HepG2 (cell line): Measurements from ENCODE around the gene AP1M2. TPM values are rescaled to one million over a fixed set of nuclear protein-coding genes. Genes with fewer than 3 reads are reported as not detected.
A peak's percentile ranks its signal among the peaks of the same experiment; 100 is the strongest.

Source experiments
- ATAC-seq: fragments of 200-7000 bp; cut with Tn5 transposase; 3 replicates; pipeline ENCODE4 v1.9.1; 2020; ENCODE audit warnings: mild to moderate bottlenecking, moderate library complexity
- BruUV-seq: library from RNA; stranded (reverse); fragments of 400-500 nt; replicated peaks from 2 replicates; lab custom pipeline; 2021; lab: Mats Ljungman, UMichigan
- CTCF ChIA-PET: fragments of 300-600 bp; formaldehyde crosslinking; extraction: SDS; loops from one replicate; lab custom pipeline; 2021; ENCODE audit warnings: low total read pairs, inconsistent platforms, low intra/inter-chr PET ratio; lab: Yijun Ruan, JAX
- POLR2A ChIA-PET: fragments of 350-600 bp; sonication (Branson Sonifier 250); formaldehyde crosslinking; loops from one replicate; lab custom pipeline; 2020; ENCODE audit warnings: antibody characterized with exemption, inconsistent platforms; lab: Yijun Ruan, JAX
- DNase-seq: peaks from one replicate; pipeline ENCODE4 v3.0.0-alpha.2; 2015; ENCODE audit warnings: low spot score
- FAIRE-seq: peaks from 3 replicates; lab custom pipeline; 2011; peaks lifted over from hg19 to GRCh38; lab: Jason Lieb, UNC
- H2AFZ ChIP-seq: one replicate; pipeline ENCODE4 v1.6.1; 2011; ENCODE audit warnings: low read length, inconsistent platforms
- H3K27ac ChIP-seq: fragments of 300-600 bp; 3 replicates; pipeline ENCODE4 v1.8.0; 2011; ENCODE audit warnings: mixed run types, mild to moderate bottlenecking, mixed read lengths, low read length, inconsistent platforms; ENCODE audit not compliant: insufficient read depth; ENCODE audit errors: extremely low read length
- H3K27me3 ChIP-seq, 2 experiments: fragments of 200-600 bp in 1 of 2; 2 replicates in 1 of 2; 3 replicates in 1 of 2; pipeline versions ENCODE4 v1.6.0 to v1.8.0; 2011; ENCODE audit warnings: low read length in 2 of 2, mild to moderate bottlenecking in 2 of 2, moderate library complexity in 2 of 2, inconsistent platforms in 1 of 2; ENCODE audit not compliant: insufficient read depth in 2 of 2, control insufficient read depth in 1 of 2
- H3K36me3 ChIP-seq, 2 experiments: fragments of 200-600 bp in 1 of 2; replicated peaks in 1 of 2; 2 replicates in 1 of 2; 3 replicates in 1 of 2; pipeline versions ENCODE4 v1.5.1 to v1.8.0; 2011; ENCODE audit warnings: low read length in 2 of 2, inconsistent platforms in 1 of 2; ENCODE audit not compliant: insufficient read depth in 2 of 2, control insufficient read depth in 1 of 2
- H3K4me1 ChIP-seq: 2 replicates; pipeline ENCODE4 v1.5.1; 2012; ENCODE audit warnings: low read length, inconsistent platforms; ENCODE audit not compliant: insufficient read depth
- H3K4me2 ChIP-seq: 2 replicates; pipeline ENCODE4 v1.6.0; 2011; ENCODE audit warnings: low read depth, low read length, inconsistent platforms
- H3K4me3 ChIP-seq, 3 experiments: fragments of 200-600 bp in 1 of 3; sonication (generic), shearing (Covaris generic) in 1 of 3; replicated peaks in 1 of 3; 2 replicates each; pipeline ENCODE4 v1.5.1; 2011 to 2016; ENCODE audit warnings: low read length in 3 of 3, inconsistent platforms in 2 of 3, low read depth in 2 of 3, mild to moderate bottlenecking in 2 of 3, control low read depth in 1 of 3, mixed read lengths in 1 of 3; ENCODE audit not compliant: insufficient read depth in 1 of 3
- H3K79me2 ChIP-seq: one replicate; pipeline ENCODE4 v1.6.1; 2011; ENCODE audit warnings: low read length, inconsistent platforms; ENCODE audit not compliant: insufficient read depth
- H3K9ac ChIP-seq: 2 replicates; pipeline ENCODE4 v1.6.0; 2011; ENCODE audit warnings: mild to moderate bottlenecking, low read depth, low read length, inconsistent platforms; ENCODE audit not compliant: insufficient read depth
- H3K9me3 ChIP-seq: 2 replicates; pipeline ENCODE4 v1.5.1; 2012; ENCODE audit warnings: mild to moderate bottlenecking, low read length
- H4K20me1 ChIP-seq: 2 replicates; pipeline ENCODE4 v1.6.0; 2011; ENCODE audit warnings: inconsistent platforms, mild to moderate bottlenecking, low read length, moderate library complexity; ENCODE audit not compliant: insufficient read depth
- AGO1 ChIP-seq: fragments of 200-400 bp; formaldehyde crosslinking; IDR thresholded peaks from 2 replicates; pipeline ENCODE4 v1.6.1; 2017; ENCODE audit warnings: mild to moderate bottlenecking, low read depth, low read length, moderate library complexity; ENCODE audit not compliant: poor library complexity, severe bottlenecking
- ARNT2 ChIP-seq: sonication (generic); formaldehyde crosslinking; IDR thresholded peaks from 2 replicates; pipeline ENCODE4 v1.8.0; 2022; ENCODE audit warnings: mild to moderate bottlenecking, low read depth, missing genetic modification reagents, moderate library complexity
- BRCA1 ChIP-seq: sonication (generic); formaldehyde crosslinking; IDR thresholded peaks from 2 replicates; pipeline ENCODE4 v1.4.0; 2020; ENCODE audit warnings: missing genetic modification reagents
- CEBPG ChIP-seq: IDR thresholded peaks from 2 replicates; pipeline ENCODE4 v1.6.1; 2016
- ETV5 ChIP-seq: IDR thresholded peaks from 2 replicates; pipeline ENCODE4 v1.6.1; 2018; ENCODE audit warnings: missing biosample characterization, missing genetic modification reagents, inconsistent platforms, borderline replicate concordance
- GATAD1 ChIP-seq: IDR thresholded peaks from 2 replicates; pipeline ENCODE4 v1.6.1; 2016; ENCODE audit warnings: missing genetic modification reagents, missing compliant biosample characterization
- JDP2 ChIP-seq: sonication (generic); formaldehyde crosslinking; IDR thresholded peaks from 2 replicates; pipeline ENCODE4 v1.8.1; 2022; ENCODE audit warnings: missing genetic modification reagents, borderline replicate concordance
- KDM2A ChIP-seq: sonication (generic); formaldehyde crosslinking; IDR thresholded peaks from 2 replicates; pipeline ENCODE4 v1.4.0; 2020; ENCODE audit warnings: low read depth, missing genetic modification reagents, borderline replicate concordance
- MEF2D ChIP-seq: sonication (generic); formaldehyde crosslinking; IDR thresholded peaks from 2 replicates; pipeline ENCODE4 v1.5.1; 2020; ENCODE audit warnings: mild to moderate bottlenecking, missing genetic modification reagents
- NFE2L2 ChIP-seq: fragments of 150-350 bp; IDR thresholded peaks from 2 replicates; pipeline ENCODE4 v1.6.1; 2014; ENCODE audit warnings: low read length
- NFYB ChIP-seq: sonication (generic); formaldehyde crosslinking; IDR thresholded peaks from 2 replicates; pipeline ENCODE4 v1.4.0; 2020; ENCODE audit warnings: missing genetic modification reagents
- NONO ChIP-seq, 2 experiments: fragments of 450-650 bp in 1 of 2; sonication (generic) in 1 of 2; formaldehyde crosslinking in 1 of 2; IDR thresholded peaks in 1 of 2; conservative IDR thresholded peaks in 1 of 2; 2 replicates each; pipeline versions ENCODE4 v1.6.1 to v1.8.0; 2017 to 2022; ENCODE audit warnings: mild to moderate bottlenecking in 1 of 2, missing genetic modification reagents in 1 of 2, moderate library complexity in 1 of 2
- PHF21A ChIP-seq: sonication (generic); formaldehyde crosslinking; IDR thresholded peaks from 2 replicates; pipeline ENCODE4 v1.5.0; 2020; ENCODE audit warnings: mild to moderate bottlenecking, missing genetic modification reagents
- PHF8 ChIP-seq: sonication (generic); formaldehyde crosslinking; IDR thresholded peaks from 2 replicates; pipeline ENCODE4 v1.5.0; 2020; ENCODE audit warnings: missing genetic modification reagents
- SAP130 ChIP-seq: IDR thresholded peaks from 2 replicates; pipeline ENCODE4 v1.6.1; 2016; ENCODE audit warnings: low read depth
- SIN3B ChIP-seq: fragments of 150-350 bp; IDR thresholded peaks from 2 replicates; pipeline ENCODE4 v1.6.1; 2014; ENCODE audit warnings: low read length
- SSRP1 ChIP-seq: IDR thresholded peaks from 2 replicates; pipeline ENCODE4 v1.6.1; 2016; ENCODE audit warnings: control low read depth
- ZFX ChIP-seq: sonication (generic); formaldehyde crosslinking; IDR thresholded peaks from 2 replicates; pipeline ENCODE4 v1.4.0; 2020; ENCODE audit warnings: mild to moderate bottlenecking, low read depth, missing genetic modification reagents, moderate library complexity
- ZNF143 ChIP-seq: sonication (generic); formaldehyde crosslinking; IDR thresholded peaks from 2 replicates; pipeline ENCODE4 v1.4.0; 2020; ENCODE audit warnings: missing genetic modification reagents
- ZNF180 ChIP-seq: sonication (generic); formaldehyde crosslinking; IDR thresholded peaks from 2 replicates; pipeline ENCODE4 v1.4.0; 2020; ENCODE audit warnings: low read depth, missing genetic modification reagents, borderline replicate concordance
- ZNF350 ChIP-seq: sonication (generic); formaldehyde crosslinking; IDR thresholded peaks from 2 replicates; pipeline ENCODE4 v1.4.0; 2020; ENCODE audit warnings: mild to moderate bottlenecking, low read depth, missing genetic modification reagents, borderline replicate concordance
- ZNF383 ChIP-seq: sonication (generic); formaldehyde crosslinking; IDR thresholded peaks from 2 replicates; pipeline ENCODE4 v1.4.0; 2020; ENCODE audit warnings: missing genetic modification reagents, mild to moderate bottlenecking, borderline replicate concordance
- ZNF562 ChIP-seq: sonication (generic); formaldehyde crosslinking; IDR thresholded peaks from 2 replicates; pipeline ENCODE4 v1.8.0; 2022; ENCODE audit warnings: missing genetic modification reagents, borderline replicate concordance
- ZSCAN9 ChIP-seq: IDR thresholded peaks from 2 replicates; pipeline ENCODE4 v1.6.1; 2016; ENCODE audit warnings: borderline replicate concordance
- WGBS: methylation state at CpG from one replicate; pipeline ENCODE4 v1.1.6; 2017; ENCODE audit warnings: low lambda C conversion rate; 5-methylcytosine and 5-hydroxymethylcytosine counted together
- in situ Hi-C: cut with HindIII; loops from 2 replicates; pipeline ENCODE4 v1.10.0; 2017; ENCODE audit warnings: low pct_unique_long_range_greater_than_20kb; ENCODE audit not compliant: extremely low pct_ligation_motif_present
- intact Hi-C: fragments of 100-400 bp; cut with micrococcal nuclease; formaldehyde crosslinking; loops from one replicate; pipeline ENCODE4 v1.10.0; 2022; ENCODE audit not compliant: unreplicated experiment
- polyA plus RNA-seq, 8 experiments: library from polyadenylated mRNA; depleted of rRNA in 3 of 8; stranded (reverse) in 7 of 8; unstranded in 1 of 8; fragments of >200 nt; fragmentation: Illumina TruSeq in 4 of 8; extraction: Trizol in 4 of 8; gene quantifications; 2 replicates each; pipeline versions ENCODE4 v1.2.1 to v1.2.3, GENCODE V29; 2011 to 2016; ENCODE audit warnings: low read depth in 4 of 8, missing spikeins in 1 of 8, mixed read lengths in 1 of 8; ENCODE audit not compliant: insufficient read depth in 1 of 8
- total RNA-seq, 5 experiments: library from RNA; depleted of rRNA; stranded (reverse); fragments of >200 nt; fragmentation: Illumina TruSeq; extraction: Trizol; gene quantifications; 2 replicates each; pipeline ENCODE4 v1.2.3, GENCODE V29; 2016; ENCODE audit warnings: low read depth in 1 of 5
- TF ChIP-seq, protein P1 (sequence below): sonication (generic); formaldehyde crosslinking; IDR thresholded peaks from 2 replicates; pipeline ENCODE4 v1.4.0; 2020; ENCODE audit warnings: mild to moderate bottlenecking, missing genetic modification reagents
- TF ChIP-seq, protein P2 (sequence below): sonication (generic); formaldehyde crosslinking; IDR thresholded peaks from 2 replicates; pipeline ENCODE4 v1.8.0; 2022; ENCODE audit warnings: mild to moderate bottlenecking, missing genetic modification reagents, moderate library complexity

Gene AP1M2
- total and polyA plus RNA-seq, 2 of the 13 experiments (the other 11 are each of a cell fraction or from before 2014, with no cell fraction given), result 6.3 to 76.8 TPM

DNA sequence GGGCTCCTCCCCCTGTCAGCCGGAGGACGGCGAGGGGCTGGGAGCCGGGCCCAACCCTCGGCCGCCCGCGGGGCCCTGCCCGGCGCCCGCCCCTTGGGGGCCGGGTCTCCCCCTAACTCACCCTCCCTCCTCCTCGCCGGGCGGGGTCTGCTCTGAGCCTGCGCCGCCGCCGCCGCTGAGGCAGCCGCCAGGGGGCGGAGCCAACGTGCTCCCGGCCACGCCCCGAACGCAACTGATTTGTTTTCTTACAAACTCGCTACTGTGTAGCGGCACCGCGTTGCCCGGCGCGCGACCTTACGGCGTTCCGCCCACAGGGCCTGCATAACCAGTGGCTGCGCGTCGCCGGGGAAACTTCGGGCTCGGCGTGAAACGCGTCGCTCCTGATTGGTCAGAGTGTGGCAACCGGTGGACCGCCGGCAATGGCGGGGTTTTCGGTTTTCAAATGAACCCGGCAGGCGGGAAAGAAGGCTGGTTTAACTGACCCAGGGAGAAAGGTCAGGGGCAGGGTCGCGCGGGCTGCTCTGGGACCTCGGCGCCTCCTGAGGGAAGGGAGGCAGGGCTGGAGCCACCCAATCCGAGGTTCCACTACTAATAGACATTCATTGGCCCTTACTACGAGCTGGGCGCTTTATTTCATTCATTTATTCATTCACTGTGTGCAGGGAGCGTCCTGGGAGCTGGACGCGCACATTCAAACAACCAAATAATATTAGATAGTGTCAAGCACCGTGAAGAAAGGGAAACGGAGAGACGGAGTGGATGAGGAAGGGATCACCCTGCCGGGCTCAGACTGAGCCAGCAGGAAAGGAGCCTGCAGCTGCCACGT is 18.1 kb downstream of the AP1M2 start, which contains the start of gene CDKN2D:
Gene CDKN2D, minus strand, starts transcription at position 154 of the 826 bp plus-strand sequence. CDS start 326 bp downstream, outside the sequence.
- intact Hi-C loops (no loop called here), in situ Hi-C loops (no loop called here)
- POLR2A ChIA-PET, result no interaction called here
- TSS peak; percentile 94 for BruUV-seq
- Histone ChIP-seq H3K4me1 (peaks cover 54% of the 10 kb centered on the region), H3K27ac (peak within 1 kb of the TSS; percentile 93), H3K9me3 (no peaks in the 10 kb centered on the region), H2AFZ (no peak within 1 kb of the TSS), H3K79me2 (peaks cover 10% of the 10 kb centered on the region), H3K36me3 (no peaks in the 10 kb centered on the region; a peak in 1 of 5 replicates), H3K4me2 (peak within 1 kb of the TSS; percentile 80), H4K20me1 (no peaks in the 10 kb centered on the region), H3K27me3 (no peaks in the 10 kb centered on the region), H3K9ac (peak within 1 kb of the TSS; percentile 71), H3K4me3 (peak within 1 kb of the TSS; percentile 61 to 85 (median 82))
- DNase-seq, result peak; percentile 98
- ATAC-seq, result peak; percentile 91
- WGBS, result 2% methylated on average over 21 of the region's 71 CpGs
- CTCF ChIA-PET, result no interaction called here
- peak; percentile 70 for FAIRE-seq
- peak; percentile 94 for TF ChIP-seq SIN3B
- TF ChIP-seq JDP2 (CRISPR knock-in tag), result peak; percentile 52; the same call in 1 of the 2 replicates
- peak; percentile 82; the same call in 1 of the 2 replicates for TF ChIP-seq ZNF562
- peak; percentile 99 for TF ChIP-seq SAP130 (CRISPR knock-in tag)
- peak; percentile 49; the same call in 1 of the 2 replicates for TF ChIP-seq CEBPG (CRISPR knock-in tag)
- no peak for TF ChIP-seq PHF8 (CRISPR knock-in tag)
- TF ChIP-seq PHF21A, result peak; percentile 75
- peak; percentile 87 for TF ChIP-seq KDM2A (CRISPR knock-in tag)
- peak; percentile 63 for TF ChIP-seq ZFX
- peak; percentile 73; the same call in 1 of the 2 replicates for TF ChIP-seq ZSCAN9 (CRISPR knock-in tag)
- TF ChIP-seq ZNF383 (CRISPR knock-in tag), result no peak
- TF ChIP-seq ZNF143 (CRISPR knock-in tag), result peak; percentile 24
- TF ChIP-seq, protein P1, sequence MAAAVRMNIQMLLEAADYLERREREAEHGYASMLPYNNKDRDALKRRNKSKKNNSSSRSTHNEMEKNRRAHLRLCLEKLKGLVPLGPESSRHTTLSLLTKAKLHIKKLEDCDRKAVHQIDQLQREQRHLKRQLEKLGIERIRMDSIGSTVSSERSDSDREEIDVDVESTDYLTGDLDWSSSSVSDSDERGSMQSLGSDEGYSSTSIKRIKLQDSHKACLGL (CRISPR knock-in tag), result peak; percentile 42; the same call in 1 of the 2 replicates
- peak; percentile 54; the same call in 1 of the 2 replicates for TF ChIP-seq MEF2D (CRISPR knock-in tag)
- TF ChIP-seq ETV5 (CRISPR knock-in tag), result peak; percentile 53; the same call in 1 of the 2 replicates
- TF ChIP-seq NFE2L2, result no peak
- peak; percentile 69 for TF ChIP-seq AGO1
- peak; percentile 97 for TF ChIP-seq NFYB (CRISPR knock-in tag)
- TF ChIP-seq NONO (IDR thresholded peaks at IDR 0.05), result no peak
- TF ChIP-seq NONO (CRISPR knock-in tag; conservative IDR thresholded peaks at IDR 0.05), result peak; percentile 19; the same call in 1 of the 2 replicates
- peak; percentile 46; the same call in 1 of the 2 replicates for TF ChIP-seq BRCA1 (CRISPR knock-in tag)
- peak; percentile 73 for TF ChIP-seq ZNF350 (CRISPR knock-in tag)
- TF ChIP-seq, protein P2, sequence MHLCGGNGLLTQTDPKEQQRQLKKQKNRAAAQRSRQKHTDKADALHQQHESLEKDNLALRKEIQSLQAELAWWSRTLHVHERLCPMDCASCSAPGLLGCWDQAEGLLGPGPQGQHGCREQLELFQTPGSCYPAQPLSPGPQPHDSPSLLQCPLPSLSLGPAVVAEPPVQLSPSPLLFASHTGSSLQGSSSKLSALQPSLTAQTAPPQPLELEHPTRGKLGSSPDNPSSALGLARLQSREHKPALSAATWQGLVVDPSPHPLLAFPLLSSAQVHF (CRISPR knock-in tag), result peak; percentile 94
- peak; percentile 91 for TF ChIP-seq GATAD1 (CRISPR knock-in tag)
- TF ChIP-seq ZNF180 (CRISPR knock-in tag), result no peak
- TF ChIP-seq ARNT2 (CRISPR knock-in tag), result peak; percentile 99
- no peak for TF ChIP-seq SSRP1 (CRISPR knock-in tag)
